ENCODE data around the gene PCGF6. TPM values are rescaled to one million over a fixed set of nuclear protein-coding genes. Genes with fewer than 3 reads are reported as not detected.
"Not testable (repeated sequence)": the region's sequence is repeated elsewhere in the genome, so short reads cannot be mapped to it uniquely, and the experiment has no call there.

PCGF6 gene, protein sequence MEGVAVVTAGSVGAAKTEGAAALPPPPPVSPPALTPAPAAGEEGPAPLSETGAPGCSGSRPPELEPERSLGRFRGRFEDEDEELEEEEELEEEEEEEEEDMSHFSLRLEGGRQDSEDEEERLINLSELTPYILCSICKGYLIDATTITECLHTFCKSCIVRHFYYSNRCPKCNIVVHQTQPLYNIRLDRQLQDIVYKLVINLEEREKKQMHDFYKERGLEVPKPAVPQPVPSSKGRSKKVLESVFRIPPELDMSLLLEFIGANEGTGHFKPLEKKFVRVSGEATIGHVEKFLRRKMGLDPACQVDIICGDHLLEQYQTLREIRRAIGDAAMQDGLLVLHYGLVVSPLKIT
- total RNA-seq (2014; rRNA removed; shearing (Covaris generic)): 15.1 and 15.4 TPM in 2 replicates

DNA sequence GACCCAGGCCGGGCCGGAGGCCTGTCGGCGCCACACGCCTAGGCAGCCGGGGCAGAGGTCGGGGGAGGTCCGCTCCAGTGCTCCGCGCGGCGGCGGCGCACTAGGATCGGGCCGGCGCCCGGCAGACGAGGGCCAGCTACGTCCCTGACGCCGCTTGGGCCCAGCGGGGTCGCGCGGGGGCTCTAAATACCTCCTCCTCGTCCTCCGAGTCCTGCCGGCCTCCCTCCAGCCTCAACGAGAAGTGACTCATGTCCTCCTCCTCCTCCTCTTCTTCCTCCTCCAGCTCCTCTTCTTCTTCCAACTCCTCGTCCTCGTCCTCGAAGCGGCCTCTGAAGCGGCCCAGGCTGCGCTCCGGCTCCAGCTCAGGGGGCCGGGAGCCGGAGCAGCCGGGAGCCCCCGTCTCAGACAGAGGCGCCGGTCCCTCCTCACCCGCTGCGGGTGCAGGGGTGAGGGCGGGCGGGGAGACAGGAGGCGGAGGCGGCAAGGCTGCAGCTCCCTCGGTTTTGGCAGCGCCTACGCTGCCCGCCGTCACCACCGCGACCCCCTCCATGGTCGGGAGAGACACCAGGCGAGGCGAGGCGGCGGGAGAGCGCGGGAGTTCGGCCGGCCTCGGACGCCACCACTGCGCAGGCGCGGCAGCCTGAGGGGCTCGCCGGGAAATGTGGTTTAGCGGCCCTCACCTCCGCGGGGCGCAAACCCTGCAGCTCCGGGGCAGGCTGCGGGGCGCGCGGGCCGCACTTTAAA is at the start of gene PCGF6:
Gene PCGF6 (minus strand): TSS at position 624 of the 744 bp plus-strand sequence. CDS start 74 bp downstream, at position 550.
- peak; percentile 70 for DNase-seq (ENCODE audit: low read depth)

DNA sequence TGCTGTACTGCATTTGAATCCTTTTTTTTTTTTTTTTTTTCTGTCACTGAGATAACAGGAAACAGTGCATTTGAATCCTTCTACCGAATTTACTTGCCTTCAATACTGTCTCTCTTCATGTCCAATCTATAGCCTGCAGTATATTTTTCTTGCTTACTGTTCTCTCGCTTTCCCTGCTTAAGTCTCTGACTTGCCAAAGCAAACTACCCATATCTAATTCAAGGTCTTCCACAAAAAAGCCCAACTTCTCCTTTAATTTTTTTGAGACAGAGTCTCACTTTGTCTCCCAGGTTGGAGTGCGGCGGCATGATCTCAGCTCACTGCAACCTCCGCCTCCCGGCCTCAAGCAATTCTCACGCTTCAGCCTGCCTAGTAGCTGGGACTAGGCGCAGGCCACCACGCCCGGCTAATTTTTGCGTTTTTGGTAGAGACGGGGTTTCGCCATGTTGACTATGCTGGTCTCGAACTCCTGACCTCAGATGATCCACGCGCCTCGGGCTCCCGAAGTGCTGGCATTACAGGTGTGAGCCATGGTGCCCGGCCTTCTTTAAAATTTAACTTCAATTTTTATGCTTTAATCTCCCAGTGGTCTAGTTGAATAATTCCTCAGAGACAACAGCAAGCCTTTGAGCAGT is 46.4 kb upstream of the PCGF6 start:
- peak; percentile 30 for DNase-seq (ENCODE audit: low read depth)

DNA sequence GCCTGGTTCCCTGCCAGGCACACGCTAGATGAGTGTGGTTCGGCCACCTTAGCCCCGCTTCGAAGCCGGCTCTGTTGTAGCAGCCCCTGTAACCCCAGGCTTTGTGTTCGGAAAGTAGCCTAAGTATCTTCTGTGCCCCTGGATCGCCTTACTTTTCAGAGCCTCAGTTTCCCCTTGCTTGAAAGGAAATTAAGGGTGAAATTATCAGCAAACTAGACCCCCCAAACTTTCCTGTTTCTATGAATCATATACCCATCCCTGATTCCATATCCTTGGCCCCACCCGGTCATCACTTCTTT is 45.8 kb upstream of the PCGF6 start:
- DNase-seq (ENCODE audit: low read depth): no peak

DNA sequence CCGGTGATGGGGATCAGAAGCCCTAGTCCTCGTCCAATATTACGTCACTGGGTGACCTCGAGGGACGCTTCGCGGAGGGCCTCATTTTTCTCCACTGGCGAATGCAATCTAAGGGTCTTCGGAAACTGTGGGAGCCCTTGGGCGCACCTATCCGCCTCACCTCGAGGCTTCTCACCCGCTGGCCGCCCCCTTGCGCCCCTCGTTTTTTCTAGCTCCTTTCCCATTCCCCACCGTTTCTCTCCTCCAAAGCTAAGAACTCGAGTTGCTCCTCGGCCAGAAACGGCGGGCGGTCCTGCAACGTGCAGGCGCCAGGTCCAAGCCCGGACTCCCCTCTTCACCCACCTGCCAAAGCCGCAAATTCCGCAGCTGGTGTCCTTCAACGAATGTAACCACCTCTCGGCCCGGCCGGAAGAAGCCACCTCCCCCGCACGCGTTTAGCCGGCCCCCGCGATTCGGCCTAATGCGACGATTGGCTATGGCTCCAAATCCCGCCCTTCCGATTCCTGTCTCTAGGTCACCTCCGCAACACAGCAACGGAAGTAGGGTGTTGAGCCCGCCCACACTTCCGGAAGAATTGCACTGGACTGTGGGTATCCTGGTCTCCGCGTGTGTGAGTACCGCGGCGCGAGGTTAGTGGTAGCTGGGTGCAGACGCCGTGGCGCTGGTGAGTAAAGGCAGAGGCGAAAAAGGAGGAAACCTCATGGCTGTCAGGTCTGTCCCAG is 45.3 kb upstream of the PCGF6 start, which contains the start of the genes ATP5MK and PDCD11:
Gene ATP5MK (minus strand): TSS at position 409 of the 722 bp plus-strand sequence. CDS start 4,018 bp downstream, outside the sequence.
Gene PDCD11 (plus strand): TSS at position 560 of the 722 bp plus-strand sequence. CDS start 1,801 bp downstream, outside the sequence.
- peak; percentile 97 for DNase-seq (ENCODE audit: low read depth)

DNA sequence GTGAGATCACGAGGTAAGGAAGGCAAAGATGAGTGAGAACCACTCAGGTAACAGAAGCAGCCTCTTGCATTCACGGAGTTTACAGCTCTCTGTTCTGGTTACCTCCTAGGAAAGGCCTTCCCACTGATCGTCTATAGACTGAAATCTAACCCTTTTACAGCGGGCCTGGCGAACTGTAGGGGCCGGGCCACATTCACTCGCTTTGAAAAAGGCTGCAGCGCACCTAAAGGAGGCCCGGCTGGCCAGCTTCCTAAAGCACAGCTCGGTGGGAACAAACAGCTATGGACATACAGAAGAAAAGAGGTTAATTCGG is 44.8 kb upstream of the PCGF6 start:
- peak; percentile 8 for DNase-seq (ENCODE audit: low read depth)

DNA sequence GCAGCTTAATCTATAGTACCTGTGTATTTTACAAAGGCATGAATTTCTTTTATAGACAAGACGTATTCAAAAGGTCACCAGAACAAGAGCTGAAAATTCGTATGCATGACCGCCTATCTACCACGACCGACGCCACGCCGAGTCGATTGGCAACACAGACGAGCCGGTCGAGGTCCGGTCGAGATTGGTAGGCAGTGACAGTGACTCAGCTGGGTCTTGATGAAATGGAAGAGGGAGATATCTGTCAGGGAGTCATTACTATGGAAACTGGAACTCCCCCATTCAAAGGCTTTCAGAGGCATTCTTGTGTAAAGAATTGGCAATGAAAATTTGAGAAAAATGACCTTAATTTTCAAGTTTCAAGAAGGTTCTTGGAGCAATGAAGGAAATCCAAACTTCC is 43.2 kb upstream of the PCGF6 start:
- DNase-seq (ENCODE audit: low read depth): no peak

DNA sequence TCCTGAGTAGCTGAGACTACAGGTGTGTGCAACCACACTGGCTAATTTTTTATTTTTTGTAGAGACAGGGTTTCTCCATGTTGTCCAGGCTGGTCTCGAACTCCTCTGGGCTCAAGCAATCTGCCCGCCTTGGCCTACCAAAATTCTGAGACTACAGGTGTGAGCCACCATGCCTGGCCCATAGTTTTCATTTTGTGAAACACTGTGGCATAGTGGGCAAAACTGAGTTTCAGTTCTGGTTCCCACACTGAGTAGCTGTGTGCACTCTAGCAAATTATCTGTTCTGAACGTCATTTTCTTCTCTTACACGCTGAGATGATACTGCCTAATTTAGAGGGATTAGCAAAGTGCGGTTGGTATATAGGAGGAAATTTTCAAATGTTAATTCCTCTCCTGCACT is 31.8 kb upstream of the PCGF6 start:
- DNase-seq (ENCODE audit: low read depth): no peak

DNA sequence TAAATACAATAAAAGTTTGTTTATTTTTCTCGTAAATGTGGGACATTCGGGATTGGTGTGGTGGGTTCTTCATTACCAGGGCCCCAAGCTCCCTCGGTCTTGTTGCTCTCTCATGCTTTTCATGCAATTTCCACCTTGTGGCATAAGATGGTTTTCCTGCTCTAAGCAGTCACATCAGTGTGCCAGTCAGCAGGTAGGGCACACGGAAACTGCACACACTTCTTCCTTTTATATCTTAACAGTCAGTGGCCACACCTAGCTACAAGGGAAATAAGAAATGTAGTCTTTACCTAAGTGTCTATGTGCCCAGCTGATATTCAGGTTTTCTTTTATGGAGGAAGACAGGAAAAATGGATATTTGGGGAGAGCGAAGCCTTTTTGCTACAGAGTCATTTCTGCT is 23.3 kb upstream of the PCGF6 start:
- DNase-seq (ENCODE audit: low read depth): no peak

DNA sequence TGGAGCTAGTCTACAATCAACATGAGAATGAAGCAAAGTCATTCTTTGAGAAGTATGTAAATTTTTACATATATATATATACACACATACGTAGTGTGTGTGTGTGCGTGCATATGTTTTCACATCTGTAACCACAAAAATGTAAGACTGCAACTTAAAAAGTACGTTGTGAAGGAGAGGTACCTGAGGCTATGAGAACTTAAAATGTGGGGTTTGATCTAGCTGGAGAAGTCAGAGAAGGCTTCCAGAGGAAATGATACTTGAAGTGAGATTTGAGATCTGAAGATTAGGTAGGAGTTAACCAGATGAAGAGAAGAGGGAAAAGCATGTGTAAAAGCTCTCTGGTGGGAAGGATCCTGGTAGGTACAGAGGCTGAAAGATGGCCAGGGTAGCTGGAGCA is 22.6 kb upstream of the PCGF6 start:
- DNase-seq (ENCODE audit: low read depth): no peak

DNA sequence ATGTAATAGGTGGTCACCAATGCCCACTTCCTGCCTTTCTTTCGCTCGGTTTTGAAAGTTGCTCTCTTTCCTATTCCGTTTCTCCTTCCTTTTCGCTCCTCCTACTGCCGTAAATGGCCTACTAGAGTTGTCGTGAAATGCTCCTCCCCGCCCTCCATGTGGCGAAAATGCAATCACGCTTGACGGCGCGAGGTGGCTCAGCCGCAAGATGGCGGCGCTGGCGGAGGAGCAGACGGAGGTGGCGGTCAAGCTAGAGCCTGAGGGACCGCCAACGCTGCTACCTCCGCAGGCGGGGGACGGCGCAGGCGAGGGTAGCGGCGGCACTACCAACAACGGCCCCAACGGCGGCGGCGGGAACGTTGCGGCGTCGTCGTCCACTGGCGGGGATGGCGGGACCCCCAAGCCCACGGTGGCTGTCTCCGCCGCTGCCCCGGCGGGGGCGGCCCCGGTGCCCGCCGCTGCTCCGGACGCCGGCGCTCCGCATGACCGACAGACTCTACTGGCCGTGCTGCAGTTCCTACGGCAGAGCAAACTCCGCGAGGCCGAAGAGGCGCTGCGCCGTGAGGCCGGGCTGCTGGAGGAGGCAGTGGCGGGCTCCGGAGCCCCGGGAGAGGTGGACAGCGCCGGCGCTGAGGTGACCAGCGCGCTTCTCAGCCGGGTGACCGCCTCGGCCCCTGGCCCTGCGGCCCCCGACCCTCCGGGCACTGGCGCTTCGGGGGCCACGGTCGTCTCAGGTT is 17.0 kb upstream of the PCGF6 start, which contains the start of gene TAF5:
Gene TAF5 (plus strand): TSS at position 195 of the 737 bp plus-strand sequence. CDS start 14 bp downstream, at position 209.
- peak; percentile 94 for DNase-seq (ENCODE audit: low read depth)

DNA sequence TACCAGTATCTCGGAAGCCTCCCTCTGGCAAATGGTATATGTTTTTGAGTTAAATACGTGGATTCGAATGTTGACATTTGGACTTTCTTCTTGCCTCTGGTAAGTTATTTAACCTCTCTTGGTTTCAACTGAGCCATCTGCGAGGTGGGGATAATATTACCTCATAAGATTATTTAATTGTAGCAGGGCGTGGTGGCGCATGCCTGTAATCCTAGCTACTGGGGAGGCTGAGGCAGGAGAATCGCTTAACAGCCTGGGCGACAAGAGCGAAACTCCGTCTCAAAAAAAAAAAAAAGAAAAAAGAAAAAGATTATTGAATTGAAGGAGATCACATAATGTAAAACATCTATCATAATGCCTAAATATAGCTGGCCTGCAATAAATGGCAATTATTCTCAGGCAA is 16.4 kb upstream of the PCGF6 start:
- no peak for DNase-seq (ENCODE audit: low read depth)

DNA sequence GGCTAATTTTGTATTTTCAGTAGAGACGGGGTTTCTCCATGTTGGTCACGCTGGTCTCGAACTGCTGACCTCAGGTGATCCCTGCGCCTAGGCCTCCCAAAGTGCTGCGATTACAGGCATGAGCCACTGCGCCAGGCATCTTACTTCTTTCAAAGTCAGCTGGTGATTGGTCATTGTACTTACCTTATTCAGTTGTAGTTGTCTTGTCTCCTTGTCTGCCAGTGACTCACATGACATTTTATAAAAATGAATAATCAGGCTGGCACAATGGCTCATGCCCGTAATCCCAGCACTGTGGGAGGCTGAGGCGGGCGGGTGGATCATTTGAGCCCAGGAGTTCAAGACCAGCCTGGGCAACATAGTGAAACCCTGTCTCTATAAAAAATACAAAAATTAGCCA is 9.9 kb upstream of the PCGF6 start:
- DNase-seq (ENCODE audit: low read depth): peak; percentile 35

DNA sequence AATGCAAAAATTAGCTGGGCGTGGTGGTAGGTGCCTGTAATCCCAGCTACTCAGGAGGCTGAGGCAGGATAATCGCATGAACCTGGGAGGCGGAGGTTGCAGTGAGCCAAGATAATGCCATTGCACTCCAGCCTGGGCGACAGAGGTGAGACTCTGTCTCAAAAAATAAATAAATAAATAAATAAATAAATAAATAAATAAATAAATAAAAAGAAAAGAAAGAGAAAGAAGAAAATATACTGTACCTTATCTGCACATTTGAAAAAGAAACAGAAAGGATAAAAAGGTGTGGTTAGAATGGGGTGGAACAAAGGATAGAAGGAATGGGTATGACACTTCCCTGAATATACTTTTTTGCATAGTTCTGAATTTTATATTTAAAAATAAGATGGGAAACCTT is 8.6 kb upstream of the PCGF6 start:
- not testable (repeated sequence) for DNase-seq (ENCODE audit: low read depth)

DNA sequence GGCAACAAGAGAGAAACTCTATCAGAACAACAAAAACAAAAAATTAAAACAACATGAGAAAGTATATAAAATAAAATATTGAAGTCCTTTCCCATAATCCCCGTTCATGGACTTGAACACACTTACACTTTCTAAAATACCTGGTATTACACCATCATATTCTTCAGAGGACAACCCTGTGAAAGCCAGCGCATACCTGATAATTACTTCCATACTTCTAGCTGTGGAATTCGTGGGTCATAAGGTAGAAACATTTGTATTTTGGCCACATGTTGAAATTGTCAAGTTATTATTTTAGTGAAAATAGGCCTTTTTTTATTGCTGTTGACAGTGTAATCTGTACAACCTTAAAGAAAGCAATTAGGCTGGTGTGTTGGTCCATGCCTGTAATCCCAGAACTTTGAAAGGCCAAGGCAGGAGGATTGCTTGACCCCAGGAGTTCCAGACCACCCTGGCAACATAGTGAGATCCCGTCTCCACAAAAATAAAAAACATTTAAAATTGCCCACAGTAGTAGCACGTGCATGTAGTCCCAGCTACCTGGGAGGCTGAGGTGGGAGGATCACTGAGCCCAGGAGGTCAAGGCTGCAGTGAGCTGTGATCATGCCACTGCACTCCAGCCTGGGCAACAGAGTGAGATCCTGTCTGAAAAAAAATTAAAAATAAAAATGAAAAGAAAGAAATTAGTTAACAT is 5.1 kb upstream of the PCGF6 start:
- no peak for DNase-seq (ENCODE audit: low read depth)

DNA sequence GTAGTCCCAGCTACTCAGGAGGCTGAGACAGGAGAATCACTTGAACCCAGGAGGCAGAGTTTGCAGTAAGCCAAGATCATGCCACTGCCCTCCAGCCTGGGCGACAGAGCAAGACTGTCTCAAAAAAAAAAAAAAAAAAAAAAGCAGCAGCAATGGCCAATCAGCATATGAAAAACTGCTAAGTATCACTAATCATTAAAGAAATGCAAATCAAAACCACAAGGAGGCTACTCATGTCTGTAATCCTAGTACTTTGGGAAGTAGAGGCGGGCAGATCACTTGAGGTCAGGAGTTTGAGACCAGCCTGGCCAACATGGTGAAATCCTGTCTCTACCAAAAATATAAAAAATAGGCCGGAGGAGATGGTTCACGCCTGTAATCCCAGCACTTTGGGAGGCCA is 3.6 kb upstream of the PCGF6 start:
- not testable (repeated sequence) for DNase-seq (ENCODE audit: low read depth)

DNA sequence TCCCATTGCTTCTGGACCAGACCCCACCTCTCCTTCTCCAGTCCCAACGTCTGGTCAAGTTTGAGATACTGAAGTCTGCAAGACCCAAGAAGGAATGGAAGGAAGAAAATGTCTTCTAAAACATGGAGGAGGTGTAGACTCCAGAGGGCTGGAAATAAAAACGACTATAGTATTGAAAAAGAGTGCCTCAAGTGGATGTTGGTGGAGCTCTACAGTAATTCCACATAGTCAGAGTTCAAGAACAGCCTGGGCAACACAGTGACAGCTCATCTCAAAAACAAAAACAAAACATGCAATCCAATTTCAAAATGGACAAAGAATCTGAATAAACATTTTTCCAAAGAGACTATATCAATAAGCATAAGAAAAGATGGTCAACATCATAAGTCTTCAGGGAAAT is 2.3 kb upstream of the PCGF6 start:
- DNase-seq (ENCODE audit: low read depth): no peak

DNA sequence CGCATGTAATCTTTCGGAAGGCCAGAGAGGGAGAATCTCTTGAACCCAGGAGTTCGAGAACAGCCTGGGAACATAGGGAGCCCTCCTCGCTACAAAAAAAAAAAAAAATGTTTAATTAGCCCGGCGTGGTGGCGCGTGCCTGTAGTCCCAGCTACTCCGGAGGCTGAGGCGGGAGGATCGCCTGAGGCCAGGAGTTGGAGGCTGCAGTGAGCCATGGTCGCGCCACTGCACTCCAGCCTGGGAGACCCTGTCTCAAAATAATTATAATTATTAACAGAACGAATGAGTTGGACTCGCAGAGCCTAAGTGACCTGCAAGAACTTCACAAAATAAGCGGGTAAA is 794 bp downstream of the PCGF6 start:
- DNase-seq (ENCODE audit: low read depth): no peak

DNA sequence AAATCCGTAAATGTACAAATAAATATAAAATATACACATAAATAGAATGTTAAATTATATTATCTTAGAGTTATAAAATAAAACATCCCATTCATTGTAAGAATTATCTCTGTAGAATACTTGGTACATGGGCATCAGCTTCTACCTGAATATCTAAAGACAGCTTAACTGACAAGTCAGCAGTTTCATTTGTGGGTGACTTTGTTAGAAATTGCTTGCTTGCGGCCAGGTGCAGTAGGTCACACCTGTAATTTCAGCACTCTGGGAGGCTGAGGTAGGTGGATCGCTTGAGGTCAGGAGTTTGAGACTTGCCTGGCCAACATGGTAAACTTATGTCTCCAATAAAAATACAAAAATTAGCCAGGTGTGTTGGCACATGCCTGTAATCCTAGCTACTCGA is 14.6 kb downstream of the PCGF6 start:
- DNase-seq (ENCODE audit: low read depth): no peak

DNA sequence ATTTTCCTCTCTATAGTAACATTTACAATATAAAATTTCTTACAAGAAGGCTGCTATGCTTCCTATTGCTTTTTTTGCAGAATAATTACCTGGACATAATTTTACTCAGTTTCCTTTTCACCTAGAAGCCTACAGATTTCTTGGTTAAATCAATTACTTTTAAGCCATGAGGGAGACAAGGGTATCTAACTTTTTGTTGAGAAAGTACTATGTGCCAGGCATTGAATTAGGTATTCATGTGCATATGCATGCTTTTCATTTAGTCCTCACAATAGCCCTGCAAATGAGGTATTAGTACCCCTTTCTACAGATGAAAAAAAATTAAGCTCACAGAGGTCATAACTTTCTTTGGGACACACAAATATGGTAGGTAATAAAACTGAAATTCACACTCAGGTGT is 16.4 kb downstream of the PCGF6 start:
- DNase-seq (ENCODE audit: low read depth): no peak

DNA sequence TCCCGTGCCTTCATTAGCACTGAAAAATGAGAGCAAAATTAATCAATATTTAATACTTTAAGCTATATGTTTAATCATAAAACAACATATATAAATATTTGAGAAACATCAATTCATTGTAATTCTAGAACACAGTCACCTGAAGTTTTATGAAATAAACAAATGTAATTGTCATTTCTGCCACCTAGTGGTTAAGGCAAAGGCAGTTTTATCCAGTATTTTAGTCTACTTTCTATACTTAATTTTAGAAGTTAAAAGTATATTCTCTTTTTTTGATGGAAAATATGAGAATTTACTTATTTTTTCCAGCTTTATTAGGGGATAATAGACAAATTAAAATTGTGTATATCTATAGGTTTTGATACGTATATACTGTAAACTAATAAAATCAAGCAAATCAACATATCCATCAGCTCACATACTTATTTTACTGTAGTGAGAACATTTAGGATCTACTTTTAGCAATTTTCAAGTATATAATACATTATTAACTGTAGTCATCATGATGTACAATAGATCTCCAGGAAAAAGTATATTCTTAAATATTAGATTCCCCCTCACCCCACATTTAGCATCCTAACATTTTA is 16.9 kb downstream of the PCGF6 start:
- peak; percentile 23 for DNase-seq (ENCODE audit: low read depth)
